BLaER1 treated with 17β-estradiol and CSF1 and Interleukin-3, amounts not matched to agents 10 nM and 100 nM (cell line): Measurements from ENCODE around the gene MSMP.

Experiments
- H3K27ac ChIP-seq, 11 experiments: shearing (Covaris generic); formaldehyde crosslinking; 2 replicates each; pipeline ENCODE4 v1.8.1; 2022
- H3K27me3 ChIP-seq, 11 experiments: shearing (Covaris generic); formaldehyde crosslinking; 2 replicates each; pipeline ENCODE4 v1.8.1; 2022
- H3K36me3 ChIP-seq, 11 experiments: shearing (Covaris generic); formaldehyde crosslinking; 2 replicates each; pipeline ENCODE4 v1.8.1; 2022
- H3K4me1 ChIP-seq, 10 experiments: shearing (Covaris generic); formaldehyde crosslinking; 2 replicates each; pipeline ENCODE4 v1.8.1; 2022
- H3K4me2 ChIP-seq, 11 experiments: shearing (Covaris generic); formaldehyde crosslinking; 2 replicates each; pipeline ENCODE4 v1.8.1; 2022
- H3K4me3 ChIP-seq, 10 experiments: shearing (Covaris generic); formaldehyde crosslinking; 2 replicates each; pipeline ENCODE4 v1.8.1; 2022
- H3K9ac ChIP-seq, 11 experiments: shearing (Covaris generic); formaldehyde crosslinking; 2 replicates each; pipeline ENCODE4 v1.8.1; 2022
- H3K9me3 ChIP-seq, 11 experiments: shearing (Covaris generic); formaldehyde crosslinking; replicated peaks in 1 of 11; 2 replicates each; pipeline ENCODE4 v1.8.1; 2022
- H4K20me1 ChIP-seq, 11 experiments: shearing (Covaris generic); formaldehyde crosslinking; 2 replicates each; pipeline ENCODE4 v1.8.1; 2022
- Cebpa-rat ChIP-seq, 11 experiments: shearing (Covaris generic); IDR thresholded peaks; 2 replicates each; pipeline ENCODE4 v1.8.1; 2022

MSMP gene

DNA sequence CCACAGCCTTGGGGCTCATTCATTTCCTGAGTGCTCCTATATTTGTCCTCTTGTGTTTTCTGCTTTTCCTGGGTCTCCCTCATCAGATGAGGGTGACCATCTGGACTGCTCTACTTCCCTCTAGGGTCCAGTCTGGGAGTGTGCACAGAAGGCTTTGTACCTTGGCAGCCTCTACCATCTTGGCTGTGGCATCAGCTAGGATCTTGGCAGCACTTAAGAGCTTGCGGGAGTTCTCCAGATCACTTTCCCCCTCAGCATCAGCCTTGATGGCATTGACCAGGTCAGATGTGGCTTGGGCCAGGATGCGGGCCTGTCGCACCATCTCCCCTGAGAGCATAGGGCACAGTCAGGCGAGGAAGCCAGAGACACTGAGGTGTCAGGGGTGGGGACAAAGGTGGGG lies 37.8 kb downstream of the MSMP start:
- Histone ChIP-seq H3K36me3 (peaks cover 96 to 100% (median 98%) of the 10 kb centered on the region in 11 experiments), H3K9me3 (no peaks in the 10 kb centered on the region), H3K27me3 (no peaks in the 10 kb centered on the region), H3K4me3 (no peak overlapping the region), H3K4me2 (peak overlapping the region in 6 of 11 experiments; percentile 6 to 48 (median 16); a peak in 9 of 22 replicates), H3K27ac (no peak overlapping the region), H3K4me1 (peaks cover 31 to 46% (median 37%) of the 10 kb centered on the region in 10 experiments), H4K20me1 (peaks cover 31 to 98% (median 72%) of the 10 kb centered on the region in 11 experiments; a peak in 21 of 22 replicates), H3K9ac (peak overlapping the region in 2 of 11 experiments; percentile 1 to 19; a peak in 1 of 22 replicates)
- TF ChIP-seq Cebpa-rat (IDR thresholded peaks at IDR 0.05) = no peak

DNA sequence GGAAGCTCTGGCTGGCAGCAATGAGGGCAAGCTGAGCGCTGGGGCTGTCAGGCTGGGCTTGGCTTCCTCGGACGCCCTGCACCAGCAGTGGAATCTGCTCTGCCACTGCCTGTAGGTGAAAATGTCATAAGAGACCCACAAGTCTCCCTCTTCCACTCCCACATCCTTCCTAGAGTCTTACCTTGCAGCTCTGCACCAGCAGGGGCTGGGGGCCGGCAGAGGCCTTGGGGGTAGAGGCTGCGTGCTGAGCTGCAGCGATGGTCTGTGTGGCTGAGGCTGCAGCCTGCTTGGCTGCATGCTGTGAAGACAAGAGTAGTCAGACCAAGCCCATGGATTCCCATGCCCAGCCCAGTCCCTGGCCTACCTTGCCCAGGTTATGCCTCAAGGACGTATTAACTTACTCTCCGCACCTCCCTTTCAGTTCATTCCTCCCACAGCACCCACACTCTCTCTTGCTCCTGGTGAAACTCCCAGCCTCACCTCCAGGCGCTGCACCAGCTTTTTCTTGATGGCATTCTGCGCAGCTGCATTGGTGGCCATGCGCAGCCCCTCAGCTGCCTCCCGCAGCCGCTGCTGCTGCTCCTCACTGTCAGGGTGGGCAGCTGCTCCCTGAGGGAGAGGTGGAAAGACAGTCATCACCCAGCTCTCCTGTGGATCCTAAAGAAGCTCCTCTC lies 39.4 kb downstream of the MSMP start:
- no peak for TF ChIP-seq Cebpa-rat (IDR thresholded peaks at IDR 0.05)
- H3K4me2 ChIP-seq = no peak overlapping the region
- H3K4me1 ChIP-seq = peaks cover 16 to 33% (median 30%) of the 10 kb centered on the region in 10 experiments
- no peaks in the 10 kb centered on the region for H3K27me3 ChIP-seq
- H4K20me1 ChIP-seq = peaks cover 22 to 98% (median 67%) of the 10 kb centered on the region in 11 experiments; a peak in 21 of 22 replicates
- H3K36me3 ChIP-seq = peaks cover 96 to 100% (median 98%) of the 10 kb centered on the region in 11 experiments
- 0 out of 22 replicates have a peak overlapping the region, but pooled peaks of 1 of the 11 experiments have one; percentile 28 for H3K9ac ChIP-seq
- H3K4me3 ChIP-seq = no peak overlapping the region
- no peak overlapping the region for H3K27ac ChIP-seq
- no peaks in the 10 kb centered on the region for H3K9me3 ChIP-seq

DNA sequence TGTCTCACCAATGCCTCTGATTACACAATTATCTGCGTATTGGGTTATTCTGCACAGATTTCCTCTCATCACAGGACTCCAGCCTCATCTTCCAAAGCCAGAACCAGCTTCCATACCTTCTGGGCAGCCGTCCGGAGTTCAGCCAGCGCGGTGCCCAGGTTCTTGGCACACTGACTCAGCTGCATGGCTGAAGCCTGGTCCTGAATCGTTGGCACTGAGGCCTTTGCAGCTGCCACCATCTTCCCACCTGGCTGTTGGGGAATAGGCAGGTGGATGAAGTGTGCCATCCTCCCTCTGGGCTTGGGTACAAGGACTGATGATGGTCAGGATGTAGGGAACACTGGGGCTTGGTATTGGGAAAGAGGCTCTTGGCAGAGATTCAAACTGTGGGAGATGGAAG lies 40.0 kb downstream of the MSMP start:
- peaks cover 10 to 27% (median 24%) of the 10 kb centered on the region in 10 experiments for H3K4me1 ChIP-seq
- H3K9me3 ChIP-seq = no peaks in the 10 kb centered on the region
- H3K4me3 ChIP-seq = no peak overlapping the region
- no peak overlapping the region for H3K4me2 ChIP-seq
- no peak for TF ChIP-seq Cebpa-rat (IDR thresholded peaks at IDR 0.05)
- H3K36me3 ChIP-seq = peaks cover 95 to 100% (median 98%) of the 10 kb centered on the region in 11 experiments
- H3K27ac ChIP-seq = no peak overlapping the region
- H3K9ac ChIP-seq = no peak overlapping the region
- H3K27me3 ChIP-seq = no peaks in the 10 kb centered on the region
- H4K20me1 ChIP-seq = peaks cover 17 to 95% (median 61%) of the 10 kb centered on the region in 11 experiments; a peak in 21 of 22 replicates

DNA sequence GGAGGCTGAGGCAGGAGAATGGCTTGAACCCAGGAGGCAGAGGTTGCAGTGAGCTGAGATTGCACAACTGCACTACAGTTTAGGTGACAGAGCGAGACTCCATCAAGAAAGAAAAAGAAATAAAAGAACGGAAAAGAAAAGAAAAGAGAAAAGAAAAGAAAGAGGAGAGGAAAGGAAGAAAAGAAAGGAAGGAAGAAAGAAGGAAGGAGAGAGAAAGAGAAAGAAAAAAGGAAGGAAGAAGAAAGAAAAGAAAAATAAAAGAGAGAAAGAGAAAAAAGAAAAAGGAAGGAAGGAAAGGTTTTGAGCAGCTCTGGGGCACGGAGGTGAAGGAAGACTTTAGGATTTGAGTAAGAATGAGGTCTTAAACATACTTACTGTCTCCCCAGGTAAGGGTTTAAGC lies 40.5 kb downstream of the MSMP start:
- Histone ChIP-seq H3K4me1 (peaks cover 5 to 22% (median 19%) of the 10 kb centered on the region in 10 experiments), H4K20me1 (peaks cover 12 to 95% (median 56%) of the 10 kb centered on the region in 11 experiments; a peak in 21 of 22 replicates), H3K4me2 (no peak overlapping the region), H3K9ac (no peak overlapping the region), H3K36me3 (peaks cover 97 to 100% (median 98%) of the 10 kb centered on the region in 11 experiments), H3K27me3 (no peaks in the 10 kb centered on the region), H3K4me3 (no peak overlapping the region), H3K9me3 (no peaks in the 10 kb centered on the region), H3K27ac (no peak overlapping the region)
- TF ChIP-seq Cebpa-rat (IDR thresholded peaks at IDR 0.05) = no peak

DNA sequence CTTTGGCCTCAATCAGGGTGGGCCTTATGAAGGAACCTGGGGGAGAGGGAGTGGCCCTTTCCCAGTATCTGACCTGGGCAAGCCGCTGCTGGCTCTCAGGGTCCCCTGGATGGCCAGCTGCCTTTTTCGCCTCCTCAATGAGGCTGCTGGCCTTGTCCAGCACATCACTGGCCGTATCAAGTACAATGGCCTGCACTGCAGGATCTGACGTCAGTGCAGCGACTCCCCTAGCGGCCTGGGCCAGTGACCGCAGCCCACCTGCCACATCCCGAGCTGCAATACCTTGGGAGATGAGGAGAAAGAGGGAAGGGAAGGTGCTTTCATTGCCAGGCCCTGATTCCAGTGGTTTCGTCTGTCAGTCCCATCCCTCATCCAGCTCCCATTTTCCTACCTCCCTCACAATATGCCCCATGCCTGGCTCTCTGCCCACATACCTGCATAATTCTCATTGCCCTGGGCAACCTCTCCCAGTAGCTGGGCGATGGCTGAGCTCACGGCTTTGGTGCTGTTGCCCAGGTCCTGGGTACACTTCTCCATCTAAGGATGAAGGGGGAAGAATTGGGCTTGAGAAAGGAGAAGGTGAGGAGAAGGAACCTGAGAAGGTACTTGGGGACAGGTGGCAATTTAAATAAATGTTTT lies 41.2 kb downstream of the MSMP start:
- Histone ChIP-seq H3K27me3 (no peaks in the 10 kb centered on the region), H3K9me3 (no peaks in the 10 kb centered on the region), H3K9ac (no peak overlapping the region), H3K27ac (no peak overlapping the region), H3K4me2 (no peak overlapping the region), H3K4me3 (no peak overlapping the region), H3K4me1 (peaks cover 0 to 15% (median 12%) of the 10 kb centered on the region in 10 experiments; a peak in 16 of 20 replicates), H4K20me1 (peaks cover 5 to 95% (median 49%) of the 10 kb centered on the region in 11 experiments; a peak in 21 of 22 replicates), H3K36me3 (peaks cover 97 to 100% (median 98%) of the 10 kb centered on the region in 11 experiments)
- no peak for TF ChIP-seq Cebpa-rat (IDR thresholded peaks at IDR 0.05)

DNA sequence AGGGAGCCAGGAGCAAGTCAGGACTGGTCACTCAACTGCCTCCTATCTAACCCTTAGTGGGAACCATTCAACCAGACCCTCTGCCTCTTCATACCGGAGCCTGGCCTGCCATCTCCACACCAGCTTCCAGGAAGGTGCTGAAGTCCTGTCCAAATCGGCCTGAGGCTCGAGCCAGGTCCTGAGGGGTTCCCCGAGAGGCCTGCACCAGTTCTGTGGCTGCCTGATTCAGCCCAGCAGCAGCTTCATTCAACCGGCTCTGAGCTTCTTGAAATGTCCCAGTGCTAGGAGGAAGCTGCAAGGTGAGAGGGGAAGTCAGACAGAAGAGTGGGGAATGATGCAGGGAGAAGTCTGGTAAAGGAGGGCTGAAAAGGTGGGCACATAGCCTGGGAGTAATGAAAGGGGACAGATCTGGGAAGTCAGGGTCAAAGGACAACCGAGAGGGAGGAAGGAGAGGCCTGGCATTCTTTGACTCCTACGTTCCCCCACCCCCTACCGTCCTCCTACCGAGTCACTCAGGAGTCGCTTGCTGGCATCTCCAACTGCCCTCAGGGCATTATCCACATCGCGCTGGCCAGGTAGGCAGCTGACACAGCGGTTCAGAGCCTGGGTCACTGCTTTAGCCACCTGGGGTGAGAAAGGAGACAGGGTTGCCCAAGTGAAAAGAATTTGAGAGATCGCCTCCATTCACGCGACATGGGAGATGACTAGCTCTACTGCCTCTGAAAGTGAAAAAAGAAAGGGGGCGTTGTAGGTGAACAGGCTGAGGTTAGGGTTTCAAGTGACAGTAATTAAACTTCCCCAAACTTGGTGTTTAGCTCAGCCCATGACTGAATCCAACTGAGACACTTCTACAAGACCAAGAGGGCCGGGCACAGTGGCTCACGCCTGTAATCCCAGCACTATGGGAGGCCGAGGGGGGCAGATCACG lies 42.3 kb downstream of the MSMP start:
- Histone ChIP-seq H4K20me1 (peaks cover 0 to 95% (median 38%) of the 10 kb centered on the region in 11 experiments; a peak in 19 of 22 replicates), H3K4me2 (no peak overlapping the region), H3K9me3 (no peaks in the 10 kb centered on the region), H3K36me3 (peaks cover 97 to 100% (median 98%) of the 10 kb centered on the region in 11 experiments), H3K9ac (no peak overlapping the region), H3K27ac (no peak overlapping the region), H3K27me3 (no peaks in the 10 kb centered on the region), H3K4me3 (no peak overlapping the region), H3K4me1 (peaks cover 0 to 9% (median 7%) of the 10 kb centered on the region in 10 experiments; a peak in 16 of 20 replicates)
- TF ChIP-seq Cebpa-rat (IDR thresholded peaks at IDR 0.05) = no peak

DNA sequence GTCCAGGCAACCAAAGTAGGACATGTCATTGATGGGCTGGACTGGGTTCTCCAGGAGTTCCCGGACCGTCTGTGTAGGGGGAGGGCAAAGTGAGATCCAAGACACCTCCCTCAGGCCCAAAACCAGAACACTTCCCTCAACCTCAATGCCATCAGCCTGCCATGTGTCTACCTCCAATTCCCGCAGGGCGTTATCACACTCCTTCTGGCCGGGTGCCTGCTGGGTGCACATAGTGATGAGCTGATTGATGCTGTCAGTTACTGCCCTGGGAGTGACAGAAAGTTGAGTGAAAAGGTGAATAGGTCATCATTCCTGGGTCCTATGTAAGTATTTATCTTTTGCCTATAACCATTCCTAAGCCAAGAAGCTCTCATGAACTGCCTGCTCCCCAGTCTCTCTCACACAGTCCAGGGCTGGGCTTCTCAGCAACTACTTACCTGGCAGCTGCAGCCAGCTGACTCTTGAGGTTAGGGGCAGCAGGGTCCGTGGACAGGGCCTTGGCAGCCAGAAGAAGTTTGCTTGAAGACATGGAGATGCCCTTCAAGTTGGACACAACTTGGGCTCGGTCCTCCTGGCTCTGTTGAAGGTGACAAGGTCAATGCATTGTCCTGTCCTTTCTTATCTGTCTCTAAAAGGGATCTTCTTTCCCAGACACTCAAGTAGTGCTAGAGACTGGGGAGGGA lies 43.1 kb downstream of the MSMP start:
- Histone ChIP-seq H3K9me3 (no peaks in the 10 kb centered on the region), H4K20me1 (peaks cover 0 to 95% (median 33%) of the 10 kb centered on the region in 11 experiments; a peak in 17 of 22 replicates), H3K27ac (no peak overlapping the region), H3K9ac (no peak overlapping the region), H3K36me3 (peaks cover 97 to 100% (median 98%) of the 10 kb centered on the region in 11 experiments), H3K4me1 (peaks cover 0 to 1% (median 0%) of the 10 kb centered on the region in 10 experiments; a peak in 7 of 20 replicates), H3K4me3 (no peak overlapping the region), H3K27me3 (no peaks in the 10 kb centered on the region), H3K4me2 (no peak overlapping the region)
- no peak for TF ChIP-seq Cebpa-rat (IDR thresholded peaks at IDR 0.05)

DNA sequence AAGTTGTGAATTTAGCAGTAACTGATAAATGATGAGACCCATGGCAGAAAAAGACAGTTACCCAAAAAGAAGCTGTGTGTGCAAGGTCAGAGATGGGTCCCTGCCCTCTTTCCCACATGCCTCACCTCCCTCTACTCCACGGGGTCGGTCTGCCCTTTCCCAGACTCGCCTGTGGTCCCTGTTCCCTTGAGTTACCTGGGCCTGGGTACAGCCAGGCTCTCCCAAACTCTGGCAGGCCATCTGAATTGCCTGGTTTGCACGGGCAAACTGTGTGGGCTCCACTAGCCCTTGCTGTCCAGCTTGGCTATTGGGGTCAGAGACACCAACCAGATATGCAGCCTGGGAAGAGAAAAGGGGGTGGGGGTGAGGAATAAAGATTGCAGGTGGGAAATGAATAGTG lies 45.9 kb downstream of the MSMP start:
- no peak overlapping the region for H3K4me3 ChIP-seq
- H3K27me3 ChIP-seq = no peaks in the 10 kb centered on the region
- 0 out of 22 replicates have a peak overlapping the region, but pooled peaks of 1 of the 11 experiments have one; percentile 15 for H3K9ac ChIP-seq
- peaks cover 98 to 100% (median 98%) of the 10 kb centered on the region in 11 experiments for H3K36me3 ChIP-seq
- H3K9me3 ChIP-seq = no peaks in the 10 kb centered on the region
- H4K20me1 ChIP-seq = peaks cover 0 to 96% (median 23%) of the 10 kb centered on the region in 11 experiments; a peak in 15 of 22 replicates
- H3K27ac ChIP-seq = no peak overlapping the region
- no peaks in the 10 kb centered on the region for H3K4me1 ChIP-seq
- TF ChIP-seq Cebpa-rat (IDR thresholded peaks at IDR 0.05) = no peak
- H3K4me2 ChIP-seq = no peak overlapping the region
